ENCODE measurements around the gene C4A. TPM values are rescaled to one million over a fixed set of nuclear protein-coding genes. Genes with fewer than 3 reads are reported as not detected.

Gene C4A
- total and polyA plus RNA-seq, 2 of the 4 experiments (the other 2 are of a cell fraction), result 0.90 to 3.8 TPM

DNA sequence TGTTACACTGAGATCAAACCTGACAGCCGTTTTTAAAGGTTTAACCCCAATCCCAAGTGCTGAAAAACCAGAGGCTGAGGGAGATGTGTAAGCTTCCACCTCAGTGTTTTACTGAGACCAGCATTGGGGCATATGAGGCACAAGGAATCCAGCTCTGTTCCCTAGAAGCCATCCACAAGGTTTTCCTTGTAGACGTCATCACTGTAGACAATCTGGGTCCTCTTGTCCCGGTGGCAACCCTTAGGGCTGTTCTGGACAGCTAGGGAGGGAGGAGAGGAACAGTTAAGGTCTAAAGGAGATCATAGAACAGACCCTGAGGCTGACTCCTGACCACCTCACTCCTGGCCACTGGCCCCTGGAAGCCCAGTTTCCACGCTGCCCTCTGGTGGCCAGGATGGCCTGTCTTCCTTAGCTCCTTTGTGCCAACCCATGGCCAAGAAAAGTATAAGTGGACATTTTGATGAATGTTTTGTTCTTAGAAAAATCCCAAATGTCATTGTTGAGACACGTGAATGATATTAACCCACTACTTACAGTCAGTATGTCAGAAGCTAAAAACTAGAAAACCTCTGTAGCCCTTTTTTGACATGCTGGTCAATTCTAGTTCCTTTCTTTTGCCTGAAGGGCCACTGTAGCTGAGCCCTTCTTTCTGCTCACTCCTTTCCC is 29.6 kb upstream of the C4A start:
- Histone ChIP-seq H3K27me3 (ENCODE audit: control insufficient read depth, insufficient read depth, low read length) (no peaks in the 10 kb centered on the region), H2BK120ac (ENCODE audit: low read depth, low read length) (no peak overlapping the region), H4K91ac (ENCODE audit: insufficient read depth, low read depth, low read length) (peak overlapping the region; percentile 42; the same call in 1 of the 2 replicates), H3K56ac (ENCODE audit: extremely low read depth, insufficient read depth, low read length) (no peak overlapping the region), H3K9me3 (ENCODE audit: control insufficient read depth, insufficient read depth, low read length) (no peaks in the 10 kb centered on the region), H3K79me1 (ENCODE audit: low read depth in 1 of 2, low read length in 2 of 2) (peaks cover 7 to 9% of the 10 kb centered on the region in 2 experiments), H2BK20ac (ENCODE audit: low read depth, low read length) (no peak overlapping the region), H4K8ac (ENCODE audit: low read depth in 2 of 2, low read length in 2 of 2) (no peak overlapping the region; a peak in 1 of 4 replicates), H3K4me3 (ENCODE audit: insufficient read depth, low read depth, low read length) (no peak overlapping the region), H2AK5ac (ENCODE audit: low read depth, low read length) (peak overlapping the region; percentile 72; the same call in 1 of the 2 replicates), H4K20me1 (ENCODE audit: insufficient read depth, low read length) (0 out of 2 replicates have a peak, but pooled peaks cover 5% of the 10 kb centered on the region), H3K4ac (ENCODE audit: low read depth, low read length) (no peak overlapping the region; the same call in 1 of the 2 replicates), H3K36me3 (ENCODE audit: control insufficient read depth, insufficient read depth, low read length) (peaks cover 44% of the 10 kb centered on the region), H3K14ac (replicated peaks; ENCODE audit: low read depth, low read length) (no peak overlapping the region), H2BK15ac (ENCODE audit: low read depth, low read length) (no peak overlapping the region), H2BK5ac (ENCODE audit: low read depth, low read length, poor library complexity, severe bottlenecking) (no peak overlapping the region), H3K9me1 (ENCODE audit: insufficient read depth, low read length) (peaks cover 9% of the 10 kb centered on the region; the same call in 1 of the 2 replicates), H3K18ac (ENCODE audit: low read depth, low read length) (no peak overlapping the region), H2AFZ (replicated peaks; ENCODE audit: low read length, poor library complexity) (peak overlapping the region; percentile 47), H3K4me2 (ENCODE audit: low read depth, low read length) (no peak overlapping the region), H3K27ac (ENCODE audit: insufficient read depth, low read length) (no peak overlapping the region), H3K9ac (ENCODE audit: low read depth, low read length) (no peak overlapping the region), H2AK9ac (replicated peaks; ENCODE audit: low read depth, low read length, poor library complexity) (peak overlapping the region; percentile 52), H3K4me1 (ENCODE audit: control insufficient read depth, insufficient read depth, low read length) (peaks cover 6% of the 10 kb centered on the region), H4K5ac (ENCODE audit: low read depth, low read length) (no peak overlapping the region), H3K23ac (ENCODE audit: low read depth, low read length) (no peak overlapping the region)
- ChIA-PET CTCF (interaction anchor here (0.7 to 2.4 kb wide), 7 partner anchors 12 to 271 kb away, joined by 3 to 10 read pairs (median 4); no protein-coding TSS in a partner anchor), POLR2A (ENCODE audit: unreplicated experiment) (interaction anchor here (0.6 to 1.3 kb wide), 3 partner anchors 20 to 125 kb away, joined by 3 to 4 read pairs (median 3); partner anchors contain the start of genes DXO and EHMT2)
- in situ Hi-C loops (cut with MboI; ENCODE audit: low sequenced_read_pairs), result no loop called here
- intact Hi-C loops (cut with micrococcal nuclease), result loop anchor here (1.0 to 5.0 kb wide), 5 partner anchors 50 to 405 kb away; partner anchors contain the start of genes ATP6V1G2, EHMT2, NFKBIL1 and ZBTB12
- peak; percentile 96 for ATAC-seq (ENCODE audit: low read depth)
- peak; percentile 63 for DNase-seq
- WGBS, 2 experiments (ENCODE audit: extremely low coverage in 2 of 2, insufficient read length in 1 of 2), result 33% methylated on average over 1 of the region's 5 CpGs; no CpG with 5 or more reads in 1 of the 2 experiments
- dilution Hi-C loops (cut with HindIII; ENCODE audit: low sequenced_read_pairs, unreplicated experiment), result no loop called here
- peak; percentile 83 for TF ChIP-seq RAD21 (IDR thresholded peaks at IDR 0.05; ENCODE audit: low read length)
- TF ChIP-seq MAFK (IDR thresholded peaks at IDR 0.05; ENCODE audit: low read depth, low read length), result no peak
- TF ChIP-seq SMC3 (IDR thresholded peaks at IDR 0.05; ENCODE audit: low read depth, low read length), result peak; percentile 95
- no peak for TF ChIP-seq CEBPB (IDR thresholded peaks at IDR 0.05; ENCODE audit: low read depth, low read length)
- TF ChIP-seq, protein P1, sequence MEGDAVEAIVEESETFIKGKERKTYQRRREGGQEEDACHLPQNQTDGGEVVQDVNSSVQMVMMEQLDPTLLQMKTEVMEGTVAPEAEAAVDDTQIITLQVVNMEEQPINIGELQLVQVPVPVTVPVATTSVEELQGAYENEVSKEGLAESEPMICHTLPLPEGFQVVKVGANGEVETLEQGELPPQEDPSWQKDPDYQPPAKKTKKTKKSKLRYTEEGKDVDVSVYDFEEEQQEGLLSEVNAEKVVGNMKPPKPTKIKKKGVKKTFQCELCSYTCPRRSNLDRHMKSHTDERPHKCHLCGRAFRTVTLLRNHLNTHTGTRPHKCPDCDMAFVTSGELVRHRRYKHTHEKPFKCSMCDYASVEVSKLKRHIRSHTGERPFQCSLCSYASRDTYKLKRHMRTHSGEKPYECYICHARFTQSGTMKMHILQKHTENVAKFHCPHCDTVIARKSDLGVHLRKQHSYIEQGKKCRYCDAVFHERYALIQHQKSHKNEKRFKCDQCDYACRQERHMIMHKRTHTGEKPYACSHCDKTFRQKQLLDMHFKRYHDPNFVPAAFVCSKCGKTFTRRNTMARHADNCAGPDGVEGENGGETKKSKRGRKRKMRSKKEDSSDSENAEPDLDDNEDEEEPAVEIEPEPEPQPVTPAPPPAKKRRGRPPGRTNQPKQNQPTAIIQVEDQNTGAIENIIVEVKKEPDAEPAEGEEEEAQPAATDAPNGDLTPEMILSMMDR (conservative IDR thresholded peaks at IDR 0.05; ENCODE audit: low read depth, low read length), result peak; percentile 84
- TF ChIP-seq MAZ (IDR thresholded peaks at IDR 0.05; ENCODE audit: borderline replicate concordance, low read depth, low read length), result peak; percentile 77; the same call in 1 of the 2 replicates
- BruUV-seq (replicated peaks), result no TSS peak
